ENCODE measurements around the gene TMEM132E. TPM values are rescaled to one million over a fixed set of nuclear protein-coding genes. Genes with fewer than 3 reads are reported as not detected.

The TMEM132E gene
- total RNA-seq, 1 donor from 2014 or later, result not detected

GRCh38 chr17:34578656-34579016 is 746 bp upstream of the TMEM132E start:
- no peaks in the 10 kb centered on the region for H3K9me3 Mint-ChIP-seq
- no peak for DNase-seq
- H3K36me3 Mint-ChIP-seq (ENCODE audit: low read depth), result no peaks in the 10 kb centered on the region
- intact Hi-C loops (cut with micrococcal nuclease), result no loop called here
- peaks cover 5% of the 10 kb centered on the region for H3K4me1 Mint-ChIP-seq
- H3K27me3 Mint-ChIP-seq, result peaks cover 67% of the 10 kb centered on the region
- H3K27ac Mint-ChIP-seq, result peak overlapping the region; percentile 34
- peak overlapping the region; percentile 21 for H3K4me3 Mint-ChIP-seq

- peak overlapping the region; percentile 80 for H3K4me3 Mint-ChIP-seq
- no peaks in the 10 kb centered on the region for H3K9me3 Mint-ChIP-seq
- intact Hi-C loops (cut with micrococcal nuclease), result no loop called here
- peaks cover 73% of the 10 kb centered on the region for H3K27me3 Mint-ChIP-seq
- peak; percentile 61 for DNase-seq
- no peaks in the 10 kb centered on the region for H3K36me3 Mint-ChIP-seq (ENCODE audit: low read depth)
- H3K27ac Mint-ChIP-seq, result no peak overlapping the region
- H3K4me1 Mint-ChIP-seq, result peaks cover 5% of the 10 kb centered on the region
These were observed 750 bp downstream of the TMEM132E start for GRCh38 chr17:34579979-34580684.

GRCh38 chr17:34580685-34581445 is 1.5 kb downstream of the TMEM132E start:
- Mint-ChIP-seq H3K27ac (no peak overlapping the region), H3K9me3 (no peaks in the 10 kb centered on the region), H3K36me3 (ENCODE audit: low read depth) (no peaks in the 10 kb centered on the region), H3K4me1 (peaks cover 5% of the 10 kb centered on the region), H3K4me3 (no peak overlapping the region), H3K27me3 (peaks cover 76% of the 10 kb centered on the region)
- no peak for DNase-seq
- intact Hi-C loops (cut with micrococcal nuclease), result no loop called here

GRCh38 chr17:34581446-34582184 is 2.2 kb downstream of the TMEM132E start:
- H3K4me3 Mint-ChIP-seq, result no peak overlapping the region
- H3K4me1 Mint-ChIP-seq, result peaks cover 5% of the 10 kb centered on the region
- intact Hi-C loops (cut with micrococcal nuclease), result no loop called here
- no peak for DNase-seq
- no peaks in the 10 kb centered on the region for H3K9me3 Mint-ChIP-seq
- H3K27ac Mint-ChIP-seq, result no peak overlapping the region
- no peaks in the 10 kb centered on the region for H3K36me3 Mint-ChIP-seq (ENCODE audit: low read depth)
- peaks cover 77% of the 10 kb centered on the region for H3K27me3 Mint-ChIP-seq

- Mint-ChIP-seq H3K27ac (no peak overlapping the region), H3K36me3 (ENCODE audit: low read depth) (no peaks in the 10 kb centered on the region), H3K9me3 (no peaks in the 10 kb centered on the region), H3K4me1 (peaks cover 5% of the 10 kb centered on the region), H3K4me3 (no peak overlapping the region), H3K27me3 (peaks cover 70% of the 10 kb centered on the region)
- intact Hi-C loops (cut with micrococcal nuclease), result no loop called here
- DNase-seq, result no peak
These were observed 3.0 kb downstream of the TMEM132E start for GRCh38 chr17:34582185-34582900.

GRCh38 chr17:34582901-34583245 is 3.5 kb downstream of the TMEM132E start:
- H3K4me3 Mint-ChIP-seq, result no peak overlapping the region
- no peaks in the 10 kb centered on the region for H3K36me3 Mint-ChIP-seq (ENCODE audit: low read depth)
- peaks cover 65% of the 10 kb centered on the region for H3K27me3 Mint-ChIP-seq
- DNase-seq, result no peak
- peaks cover 5% of the 10 kb centered on the region for H3K4me1 Mint-ChIP-seq
- no peak overlapping the region for H3K27ac Mint-ChIP-seq
- H3K9me3 Mint-ChIP-seq, result no peaks in the 10 kb centered on the region
- intact Hi-C loops (cut with micrococcal nuclease), result no loop called here

- Mint-ChIP-seq H3K4me3 (no peak overlapping the region), H3K36me3 (ENCODE audit: low read depth) (no peaks in the 10 kb centered on the region), H3K27me3 (peaks cover 52% of the 10 kb centered on the region), H3K9me3 (no peaks in the 10 kb centered on the region), H3K27ac (no peak overlapping the region), H3K4me1 (no peaks in the 10 kb centered on the region)
- peak; percentile 57 for DNase-seq
- intact Hi-C loops (cut with micrococcal nuclease), result no loop called here
These were observed 5.5 kb downstream of the TMEM132E start for GRCh38 chr17:34584805-34585416.

- H3K9me3 Mint-ChIP-seq, result no peaks in the 10 kb centered on the region
- no peak overlapping the region for H3K27ac Mint-ChIP-seq
- H3K36me3 Mint-ChIP-seq (ENCODE audit: low read depth), result no peaks in the 10 kb centered on the region
- peaks cover 55% of the 10 kb centered on the region for H3K27me3 Mint-ChIP-seq
- H3K4me1 Mint-ChIP-seq, result no peaks in the 10 kb centered on the region
- intact Hi-C loops (cut with micrococcal nuclease), result no loop called here
- no peak overlapping the region for H3K4me3 Mint-ChIP-seq
- no peak for DNase-seq
These were observed 7.0 kb downstream of the TMEM132E start for GRCh38 chr17:34586346-34586846.

- Mint-ChIP-seq H3K9me3 (no peaks in the 10 kb centered on the region), H3K27me3 (peaks cover 43% of the 10 kb centered on the region), H3K36me3 (ENCODE audit: low read depth) (no peaks in the 10 kb centered on the region), H3K4me1 (no peaks in the 10 kb centered on the region), H3K4me3 (no peak overlapping the region), H3K27ac (no peak overlapping the region)
- DNase-seq, result no peak
- intact Hi-C loops (cut with micrococcal nuclease), result no loop called here
These were observed 8.9 kb downstream of the TMEM132E start for GRCh38 chr17:34588266-34588665.

- no peak for DNase-seq
- H3K27me3 Mint-ChIP-seq, result peaks cover 41% of the 10 kb centered on the region
- H3K27ac Mint-ChIP-seq, result no peak overlapping the region
- intact Hi-C loops (cut with micrococcal nuclease), result no loop called here
- H3K9me3 Mint-ChIP-seq, result no peaks in the 10 kb centered on the region
- H3K4me1 Mint-ChIP-seq, result no peaks in the 10 kb centered on the region
- no peak overlapping the region for H3K4me3 Mint-ChIP-seq
- H3K36me3 Mint-ChIP-seq (ENCODE audit: low read depth), result no peaks in the 10 kb centered on the region
These were observed 10.0 kb downstream of the TMEM132E start for GRCh38 chr17:34589120-34589965.

GRCh38 chr17:34592002-34592401 is 12.6 kb downstream of the TMEM132E start:
- Mint-ChIP-seq H3K4me3 (no peak overlapping the region), H3K27ac (no peak overlapping the region), H3K27me3 (peaks cover 25% of the 10 kb centered on the region), H3K9me3 (no peaks in the 10 kb centered on the region), H3K4me1 (no peaks in the 10 kb centered on the region), H3K36me3 (ENCODE audit: low read depth) (no peaks in the 10 kb centered on the region)
- intact Hi-C loops (cut with micrococcal nuclease), result no loop called here
- DNase-seq, result no peak

- Mint-ChIP-seq H3K4me3 (no peak overlapping the region), H3K4me1 (no peaks in the 10 kb centered on the region), H3K27me3 (peaks cover 15% of the 10 kb centered on the region), H3K27ac (no peak overlapping the region), H3K9me3 (no peaks in the 10 kb centered on the region), H3K36me3 (ENCODE audit: low read depth) (no peaks in the 10 kb centered on the region)
- intact Hi-C loops (cut with micrococcal nuclease), result no loop called here
- DNase-seq, result no peak
These were observed 17.5 kb downstream of the TMEM132E start for GRCh38 chr17:34596920-34597319.

Data from activated CD4-positive, alpha-beta T cell treated with anti-CD3 and anti-CD28 coated beads, Interleukin-2, amount 10 ng/mL, durations not matched to agents 24 days and 14 days (primary cell).